ENCODE measurements around the gene GABBR1.

- TF ChIP-seq POLR2AphosphoS5 (IDR thresholded peaks at IDR 0.05; ENCODE audit: borderline replicate concordance, low read depth, low read length) = no peak
- no peak for TF ChIP-seq EZH2 (IDR thresholded peaks at IDR 0.05)
These were observed 23.2 kb upstream of the GABBR1 start for GRCh38 chr6:29656157-29656556.

Measured in SK-N-MC (cell line).